Activated CD4-positive, alpha-beta T cell treated with anti-CD3 and anti-CD28 coated beads, Interleukin-2, amount 10 ng/mL, durations not matched to agents 7 days and 5 days (primary cell): ENCODE data around the gene ZNF358. TPM values are rescaled to one million over a fixed set of nuclear protein-coding genes. Genes with fewer than 3 reads are reported as not detected.

ENCODE experiments used
- CTCF ChIA-PET: fragments of 350-600 bp; sonication (Branson Sonifier 250); formaldehyde crosslinking; loops from one replicate; lab custom pipeline; 2021; ENCODE audit warnings: antibody characterized with exemption; lab: Charles Lee
- POLR2A ChIA-PET: fragments of 350-600 bp; sonication (Branson Sonifier 250); formaldehyde crosslinking; loops from one replicate; lab custom pipeline; 2021; ENCODE audit warnings: antibody characterized with exemption; lab: Charles Lee
- DNase-seq: peaks from one replicate; pipeline ENCODE4 v3.0.0-alpha.2; 2020
- H3K27ac Mint-ChIP-seq: one replicate; pipeline ENCODE4 v1.8.0; 2021; ENCODE audit warnings: mild to moderate bottlenecking, moderate library complexity, mixed read lengths
- H3K27me3 Mint-ChIP-seq: one replicate; pipeline ENCODE4 v1.8.0; 2021; ENCODE audit warnings: mixed read lengths
- H3K36me3 Mint-ChIP-seq: one replicate; pipeline ENCODE4 v1.8.0; 2021; ENCODE audit warnings: low read depth, mixed read lengths
- H3K4me1 Mint-ChIP-seq: one replicate; pipeline ENCODE4 v1.8.0; 2021; ENCODE audit warnings: mixed read lengths
- H3K4me3 Mint-ChIP-seq: one replicate; pipeline ENCODE4 v1.8.0; 2021; ENCODE audit warnings: mild to moderate bottlenecking, moderate library complexity, mixed read lengths
- H3K9me3 Mint-ChIP-seq: one replicate; pipeline ENCODE4 v1.8.0; 2021; ENCODE audit warnings: mixed read lengths
- total RNA-seq, 2 experiments: library from RNA; stranded (reverse); gene quantifications; one replicate each; pipeline ENCODE4 v1.2.3, GENCODE V29; 2021

The ZNF358 gene
- total RNA-seq, 2 experiments from 2014 or later, result 6.5 to 6.7 TPM

- Mint-ChIP-seq H3K4me3 (no peak overlapping the region), H3K36me3 (peaks cover 37% of the 10 kb centered on the region), H3K27ac (peak overlapping the region; percentile 72), H3K27me3 (no peaks in the 10 kb centered on the region), H3K4me1 (peaks cover 42% of the 10 kb centered on the region), H3K9me3 (no peaks in the 10 kb centered on the region)
- DNase-seq, result no peak
- POLR2A ChIA-PET, result interaction anchor here (0.6 kb wide), 1 partner anchor 34 kb away, joined by 3 read pairs; no protein-coding TSS in a partner anchor
- CTCF ChIA-PET, result interaction anchor here (0.7 kb wide), 1 partner anchor 604 kb away, joined by 3 read pairs; no protein-coding TSS in a partner anchor
Observed at GRCh38 chr19:7547159-7547558, 31.3 kb downstream of the ZNF358 start.

DNA sequence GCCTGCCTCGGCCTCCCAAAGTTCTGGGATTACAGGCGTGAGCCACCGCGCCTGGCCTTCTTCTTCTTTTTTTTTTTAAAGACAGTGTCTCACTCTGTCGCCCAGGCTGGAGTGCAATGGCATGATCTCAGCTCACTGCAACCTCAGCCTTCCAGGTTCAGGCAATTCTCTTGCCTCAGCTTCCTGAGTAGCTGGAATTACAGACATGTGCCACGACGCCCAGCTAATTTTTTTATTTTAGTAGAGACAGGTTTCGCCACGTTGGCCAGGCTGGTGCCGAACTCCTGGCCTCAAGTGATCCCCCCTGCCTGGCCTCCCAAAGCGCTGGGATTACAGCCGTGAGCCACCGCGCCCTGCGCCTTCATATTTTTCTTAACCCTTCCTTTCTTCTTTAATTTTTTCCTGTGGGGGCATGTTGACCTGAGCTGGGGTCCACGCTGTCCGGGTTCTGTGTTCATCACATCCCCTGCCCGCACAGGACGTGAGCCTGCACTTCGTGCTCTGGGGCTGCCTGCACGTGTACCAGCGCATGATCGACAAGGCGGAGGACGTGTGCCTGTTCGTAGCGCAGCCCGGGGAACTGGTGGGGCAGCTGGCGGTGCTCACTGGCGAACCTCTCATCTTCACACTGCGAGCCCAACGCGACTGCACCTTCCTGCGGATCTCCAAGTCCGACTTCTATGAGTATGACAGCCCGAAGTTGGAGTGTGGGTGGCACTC lies 33.7 kb downstream of the ZNF358 start:
- no peak for DNase-seq
- CTCF ChIA-PET, result no interaction called here
- Mint-ChIP-seq H3K36me3 (peaks cover 35% of the 10 kb centered on the region), H3K4me3 (no peak overlapping the region), H3K4me1 (peaks cover 36% of the 10 kb centered on the region), H3K27ac (no peak overlapping the region), H3K9me3 (no peaks in the 10 kb centered on the region), H3K27me3 (no peaks in the 10 kb centered on the region)
- POLR2A ChIA-PET, result no interaction called here

- Mint-ChIP-seq H3K9me3 (no peaks in the 10 kb centered on the region), H3K4me3 (no peak overlapping the region), H3K4me1 (peaks cover 29% of the 10 kb centered on the region), H3K36me3 (peaks cover 34% of the 10 kb centered on the region), H3K27me3 (no peaks in the 10 kb centered on the region), H3K27ac (no peak overlapping the region)
- ChIA-PET CTCF (no interaction called here), POLR2A (no interaction called here)
- no peak for DNase-seq
Observed at GRCh38 chr19:7550169-7550770, 34.4 kb downstream of the ZNF358 start.

GRCh38 chr19:7550987-7551761 lies 35.3 kb downstream of the ZNF358 start:
- H3K9me3 Mint-ChIP-seq, result no peaks in the 10 kb centered on the region
- H3K27ac Mint-ChIP-seq, result no peak overlapping the region
- peaks cover 35% of the 10 kb centered on the region for H3K36me3 Mint-ChIP-seq
- POLR2A ChIA-PET, result no interaction called here
- CTCF ChIA-PET, result interaction anchor here (0.7 kb wide), 1 partner anchor 13 kb away, joined by 3 read pairs; no protein-coding TSS in a partner anchor
- peak; percentile 56 for DNase-seq
- H3K4me3 Mint-ChIP-seq, result no peak overlapping the region
- no peaks in the 10 kb centered on the region for H3K27me3 Mint-ChIP-seq
- H3K4me1 Mint-ChIP-seq, result peaks cover 22% of the 10 kb centered on the region

DNA sequence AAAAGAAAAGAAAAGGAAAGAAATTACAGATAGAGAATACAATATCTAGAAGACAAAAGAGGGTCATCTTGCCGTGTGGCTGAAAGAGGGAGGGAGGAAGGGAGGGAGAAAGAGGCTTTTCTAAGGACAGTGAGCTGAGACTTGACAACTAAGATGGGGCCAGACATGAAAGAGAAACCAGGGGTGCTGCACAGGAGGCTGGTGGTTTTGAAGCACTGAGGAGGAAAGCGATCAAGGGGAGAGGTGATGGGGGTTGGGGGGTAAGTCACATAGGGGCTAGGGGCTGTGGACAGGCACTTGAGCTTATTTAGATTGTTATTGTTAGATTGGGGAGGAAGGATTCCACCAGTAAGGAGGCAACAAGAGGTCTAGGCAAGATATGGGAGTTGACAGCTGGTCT lies 36.9 kb downstream of the ZNF358 start:
- ChIA-PET CTCF (interaction anchor here (0.6 to 0.9 kb wide), 3 partner anchors 13 to 164 kb away, joined by 3 to 4 read pairs (median 4); partner anchors contain the start of gene PET100), POLR2A (no interaction called here)
- DNase-seq, result no peak
- peaks cover 15% of the 10 kb centered on the region for H3K4me1 Mint-ChIP-seq
- H3K27me3 Mint-ChIP-seq, result no peaks in the 10 kb centered on the region
- no peaks in the 10 kb centered on the region for H3K9me3 Mint-ChIP-seq
- peaks cover 46% of the 10 kb centered on the region for H3K36me3 Mint-ChIP-seq
- peak overlapping the region; percentile 2 for H3K27ac Mint-ChIP-seq
- no peak overlapping the region for H3K4me3 Mint-ChIP-seq

DNA sequence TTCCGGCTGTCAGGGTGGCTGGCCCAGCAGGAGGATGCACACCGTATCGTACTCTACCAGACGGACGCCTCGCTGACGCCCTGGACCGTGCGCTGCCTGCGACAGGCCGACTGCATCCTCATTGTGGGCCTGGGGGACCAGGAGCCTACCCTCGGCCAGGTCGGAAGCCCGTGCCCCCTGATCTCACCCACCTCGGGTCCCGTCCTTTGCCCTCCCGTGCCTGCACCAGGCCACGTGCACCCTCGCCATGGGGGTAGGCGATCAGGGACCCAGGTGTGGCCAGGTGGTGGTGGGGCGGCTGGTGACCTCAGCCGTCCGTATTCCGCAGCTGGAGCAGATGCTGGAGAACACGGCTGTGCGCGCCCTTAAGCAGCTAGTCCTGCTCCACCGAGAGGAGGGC lies 38.7 kb downstream of the ZNF358 start:
- DNase-seq, result no peak
- Mint-ChIP-seq H3K9me3 (no peaks in the 10 kb centered on the region), H3K4me3 (no peak overlapping the region), H3K36me3 (peaks cover 56% of the 10 kb centered on the region), H3K27ac (no peak overlapping the region), H3K4me1 (peaks cover 15% of the 10 kb centered on the region), H3K27me3 (no peaks in the 10 kb centered on the region)
- ChIA-PET CTCF (interaction anchor here (1.6 kb wide), 1 partner anchor 14 kb away, joined by 6 read pairs; no protein-coding TSS in a partner anchor), POLR2A (no interaction called here)

- peaks cover 16% of the 10 kb centered on the region for H3K4me1 Mint-ChIP-seq
- H3K4me3 Mint-ChIP-seq, result no peak overlapping the region
- CTCF ChIA-PET, result interaction anchor here (1.6 kb wide), 1 partner anchor 13 kb away, joined by 6 read pairs; no protein-coding TSS in a partner anchor
- H3K27me3 Mint-ChIP-seq, result no peaks in the 10 kb centered on the region
- no peak overlapping the region for H3K27ac Mint-ChIP-seq
- peaks cover 53% of the 10 kb centered on the region for H3K36me3 Mint-ChIP-seq
- peak; percentile 19 for DNase-seq
- H3K9me3 Mint-ChIP-seq, result peaks cover 2% of the 10 kb centered on the region
- POLR2A ChIA-PET, result no interaction called here
Observed at GRCh38 chr19:7554990-7555864, 39.3 kb downstream of the ZNF358 start.

DNA sequence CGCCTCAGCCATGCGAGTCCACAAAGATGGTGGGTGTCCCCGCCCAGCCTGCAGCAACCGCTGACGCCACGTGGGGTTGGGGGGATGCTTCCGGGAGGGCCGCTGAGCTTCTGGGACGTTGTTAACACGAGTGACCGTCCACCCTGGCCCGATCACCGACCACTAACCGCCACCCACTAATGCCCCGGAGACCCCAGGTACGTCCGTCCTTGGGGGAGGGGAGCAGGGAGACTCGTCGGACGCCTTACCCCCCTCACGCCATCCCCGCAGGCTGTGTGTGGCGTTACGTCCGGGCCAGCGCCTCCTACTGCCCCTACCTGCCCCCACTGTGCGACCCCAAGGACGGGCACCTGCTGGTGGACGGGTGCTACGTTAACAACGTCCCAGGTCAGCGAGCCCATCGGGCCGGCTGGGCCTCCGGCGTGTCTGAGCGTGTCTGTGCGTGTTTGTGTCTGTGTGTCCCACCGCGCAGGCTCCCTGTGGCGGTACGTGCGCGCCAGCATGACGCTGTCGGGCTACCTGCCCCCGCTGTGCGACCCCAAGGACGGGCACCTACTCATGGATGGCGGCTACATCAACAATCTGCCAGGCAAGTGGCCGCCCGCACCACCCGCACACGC lies 40.9 kb downstream of the ZNF358 start:
- CTCF ChIA-PET, result interaction anchor here (2.1 kb wide), 1 partner anchor 12 kb away, joined by 9 read pairs; no protein-coding TSS in a partner anchor
- no peak for DNase-seq
- peaks cover 13% of the 10 kb centered on the region for H3K4me1 Mint-ChIP-seq
- peaks cover 3% of the 10 kb centered on the region for H3K9me3 Mint-ChIP-seq
- H3K36me3 Mint-ChIP-seq, result peaks cover 43% of the 10 kb centered on the region
- no peak overlapping the region for H3K4me3 Mint-ChIP-seq
- H3K27me3 Mint-ChIP-seq, result no peaks in the 10 kb centered on the region
- POLR2A ChIA-PET, result no interaction called here
- H3K27ac Mint-ChIP-seq, result no peak overlapping the region

- no peak overlapping the region for H3K27ac Mint-ChIP-seq
- no peak overlapping the region for H3K4me3 Mint-ChIP-seq
- no peaks in the 10 kb centered on the region for H3K27me3 Mint-ChIP-seq
- CTCF ChIA-PET, result interaction anchor here (0.7 to 2.1 kb wide), 2 partner anchors 10 to 122 kb away, joined by 3 to 9 read pairs; partner anchors contain the start of gene TRAPPC5
- POLR2A ChIA-PET, result no interaction called here
- H3K9me3 Mint-ChIP-seq, result peaks cover 3% of the 10 kb centered on the region
- H3K4me1 Mint-ChIP-seq, result peaks cover 4% of the 10 kb centered on the region
- peaks cover 37% of the 10 kb centered on the region for H3K36me3 Mint-ChIP-seq
- DNase-seq, result no peak
Observed at GRCh38 chr19:7558667-7559066, 42.8 kb downstream of the ZNF358 start.

GRCh38 chr19:7559102-7559501 lies 43.2 kb downstream of the ZNF358 start:
- peaks cover 4% of the 10 kb centered on the region for H3K4me1 Mint-ChIP-seq
- peaks cover 3% of the 10 kb centered on the region for H3K9me3 Mint-ChIP-seq
- H3K4me3 Mint-ChIP-seq, result no peak overlapping the region
- H3K27me3 Mint-ChIP-seq, result no peaks in the 10 kb centered on the region
- DNase-seq, result no peak
- H3K36me3 Mint-ChIP-seq, result peaks cover 37% of the 10 kb centered on the region
- ChIA-PET POLR2A (no interaction called here), CTCF (interaction anchor here (0.7 to 1.1 kb wide), 2 partner anchors 9 to 122 kb away, joined by 3 to 7 read pairs; partner anchors contain the start of gene TRAPPC5)
- no peak overlapping the region for H3K27ac Mint-ChIP-seq

- CTCF ChIA-PET, result interaction anchor here (1.1 kb wide), 1 partner anchor 8 kb away, joined by 7 read pairs; no protein-coding TSS in a partner anchor
- Mint-ChIP-seq H3K27me3 (no peaks in the 10 kb centered on the region), H3K4me3 (no peak overlapping the region), H3K27ac (no peak overlapping the region), H3K36me3 (peaks cover 37% of the 10 kb centered on the region), H3K4me1 (peaks cover 4% of the 10 kb centered on the region), H3K9me3 (peaks cover 3% of the 10 kb centered on the region)
- no peak for DNase-seq
- POLR2A ChIA-PET, result no interaction called here
Observed at GRCh38 chr19:7560255-7560654, 44.4 kb downstream of the ZNF358 start.
